Panc1 (cell line): Measurements from ENCODE around the gene DNER.

ENCODE experiments used
- POLR2AphosphoS5 ChIP-seq: IDR thresholded peaks from 2 replicates; pipeline ENCODE4 v1.6.1; 2012; ENCODE audit warnings: mild to moderate bottlenecking, low read depth, low read length, moderate library complexity
- TF ChIP-seq, protein P1 (sequence below): fragments of 450-650 bp; IDR thresholded peaks from 2 replicates; pipeline ENCODE4 v1.5.1; 2017; ENCODE audit warnings: mild to moderate bottlenecking

DNA sequence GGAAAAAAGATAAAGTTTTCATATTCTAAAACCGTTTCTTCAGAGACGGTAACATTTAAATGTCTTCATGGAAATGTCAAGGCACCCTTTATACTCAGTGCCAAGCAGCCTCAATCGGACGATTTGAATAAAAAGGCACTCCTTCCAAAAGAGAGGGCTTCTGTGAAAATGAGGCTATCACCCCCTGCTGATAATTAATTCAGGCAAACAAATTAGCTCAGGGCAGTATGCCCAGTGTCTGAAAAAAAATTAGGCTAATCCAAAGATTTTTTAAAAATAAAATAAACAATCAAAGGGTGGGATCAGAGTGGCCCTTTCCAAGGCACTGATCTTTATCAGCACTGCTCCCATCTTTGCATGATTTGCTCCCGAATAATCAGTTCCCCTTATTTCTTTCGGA lies 292.3 kb downstream of the DNER start:
- no peak for TF ChIP-seq POLR2AphosphoS5
- TF ChIP-seq, protein P1, sequence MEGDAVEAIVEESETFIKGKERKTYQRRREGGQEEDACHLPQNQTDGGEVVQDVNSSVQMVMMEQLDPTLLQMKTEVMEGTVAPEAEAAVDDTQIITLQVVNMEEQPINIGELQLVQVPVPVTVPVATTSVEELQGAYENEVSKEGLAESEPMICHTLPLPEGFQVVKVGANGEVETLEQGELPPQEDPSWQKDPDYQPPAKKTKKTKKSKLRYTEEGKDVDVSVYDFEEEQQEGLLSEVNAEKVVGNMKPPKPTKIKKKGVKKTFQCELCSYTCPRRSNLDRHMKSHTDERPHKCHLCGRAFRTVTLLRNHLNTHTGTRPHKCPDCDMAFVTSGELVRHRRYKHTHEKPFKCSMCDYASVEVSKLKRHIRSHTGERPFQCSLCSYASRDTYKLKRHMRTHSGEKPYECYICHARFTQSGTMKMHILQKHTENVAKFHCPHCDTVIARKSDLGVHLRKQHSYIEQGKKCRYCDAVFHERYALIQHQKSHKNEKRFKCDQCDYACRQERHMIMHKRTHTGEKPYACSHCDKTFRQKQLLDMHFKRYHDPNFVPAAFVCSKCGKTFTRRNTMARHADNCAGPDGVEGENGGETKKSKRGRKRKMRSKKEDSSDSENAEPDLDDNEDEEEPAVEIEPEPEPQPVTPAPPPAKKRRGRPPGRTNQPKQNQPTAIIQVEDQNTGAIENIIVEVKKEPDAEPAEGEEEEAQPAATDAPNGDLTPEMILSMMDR, result no peak
